Inferior parietal cortex (tissue), 1 donor: ENCODE data around the gene DMKN.
"Not testable (repeated sequence)": the region's sequence is repeated elsewhere in the genome, so short reads cannot be mapped to it uniquely, and the experiment has no call there.

Experiments
- DNase-seq: peaks from one replicate; pipeline ENCODE4 v3.0.0-alpha.2; 2016; ENCODE audit errors: extremely low spot score

Gene DMKN

DNA sequence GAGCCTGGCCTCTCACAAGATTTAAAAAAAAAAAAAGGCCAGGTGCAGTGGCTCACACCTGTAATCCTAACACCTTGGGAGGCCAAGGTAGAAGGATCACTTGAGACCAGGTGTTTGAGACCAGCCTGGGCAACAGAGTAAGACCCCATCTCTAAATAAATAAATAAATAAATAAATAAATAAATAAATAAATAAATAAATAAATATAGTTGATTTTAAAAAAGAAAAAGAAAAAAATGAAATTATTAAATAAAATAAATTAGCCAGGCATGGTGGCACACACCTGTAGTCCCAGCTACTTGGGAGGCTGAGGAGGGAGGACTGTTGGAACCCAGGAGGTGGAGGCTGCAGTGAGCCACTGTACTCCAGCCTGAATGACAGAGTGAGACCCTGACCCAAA lies 51.7 kb downstream of the DMKN start:
- DNase-seq: not testable (repeated sequence)

DNA sequence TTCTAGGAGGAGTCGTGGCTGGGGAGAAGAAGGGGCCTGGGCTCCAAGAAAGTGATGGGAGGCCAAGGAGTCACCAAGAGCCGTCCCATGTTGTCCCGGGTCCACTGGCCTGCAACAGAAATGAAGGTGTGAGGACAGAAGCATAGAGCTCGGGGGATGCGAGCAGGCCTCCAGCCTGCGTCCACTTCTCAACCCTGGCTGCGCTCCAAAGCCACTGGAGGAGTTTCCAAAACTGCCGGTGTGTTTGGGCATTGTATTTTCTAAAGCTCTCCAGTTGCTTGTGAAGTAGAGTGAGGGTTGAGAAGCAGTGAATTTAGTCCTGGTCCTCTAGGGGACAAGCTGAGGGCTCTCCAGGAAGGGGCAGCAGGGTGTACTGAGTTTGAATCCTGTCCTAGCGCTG lies 52.4 kb downstream of the DMKN start:
- DNase-seq: no peak

DNA sequence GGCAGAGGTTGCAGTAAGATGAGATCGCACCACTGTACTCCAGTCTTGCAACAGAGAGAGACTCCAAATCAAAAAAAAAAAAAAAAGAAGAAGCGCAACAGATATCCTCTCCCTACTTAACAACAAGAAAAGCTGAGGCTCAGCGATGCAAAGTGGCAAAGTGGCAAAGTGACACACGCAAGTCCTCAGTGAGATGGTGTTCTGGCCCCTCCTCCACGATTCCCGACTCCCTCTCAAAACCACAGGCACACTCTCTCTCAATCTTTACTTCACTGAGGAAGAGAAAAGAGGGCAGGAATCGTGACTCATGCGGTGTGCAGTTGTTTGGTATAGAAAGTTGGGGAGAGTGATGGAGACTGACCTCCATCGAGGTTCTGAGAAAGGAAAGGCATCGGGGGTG lies 52.8 kb downstream of the DMKN start:
- DNase-seq: no peak

DNA sequence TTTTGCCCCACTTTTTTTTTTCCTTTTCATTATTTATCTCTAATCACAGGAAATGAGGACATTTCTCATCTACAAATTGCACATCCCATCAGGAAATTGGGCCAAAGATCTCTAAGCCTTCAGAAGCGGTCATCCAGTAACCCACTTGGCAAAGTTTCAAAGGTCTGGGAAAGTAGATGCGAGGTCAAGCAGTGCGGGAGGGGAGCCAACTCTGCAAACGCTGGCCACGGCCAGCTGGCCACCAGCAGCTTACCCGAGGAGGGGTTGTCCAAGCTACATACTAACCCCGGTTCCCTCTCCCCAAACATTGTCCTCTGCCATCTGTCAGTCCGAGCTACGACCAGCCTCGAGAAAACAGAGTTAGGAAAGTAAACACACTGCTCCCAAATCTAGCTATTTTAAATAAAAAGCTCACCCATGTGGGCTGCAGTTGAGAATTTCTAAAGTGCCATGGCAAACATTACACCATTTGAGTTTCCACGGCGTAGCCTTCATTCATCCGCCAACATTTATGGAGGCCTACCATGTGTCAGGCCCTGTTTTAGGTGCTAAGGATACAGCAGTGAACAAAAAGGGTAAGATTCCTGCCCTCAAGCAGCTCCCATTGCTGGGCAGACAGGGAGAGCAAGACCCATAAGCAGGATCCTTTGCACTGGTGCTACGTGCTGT lies 53.9 kb downstream of the DMKN start:
- no peak for DNase-seq

DNA sequence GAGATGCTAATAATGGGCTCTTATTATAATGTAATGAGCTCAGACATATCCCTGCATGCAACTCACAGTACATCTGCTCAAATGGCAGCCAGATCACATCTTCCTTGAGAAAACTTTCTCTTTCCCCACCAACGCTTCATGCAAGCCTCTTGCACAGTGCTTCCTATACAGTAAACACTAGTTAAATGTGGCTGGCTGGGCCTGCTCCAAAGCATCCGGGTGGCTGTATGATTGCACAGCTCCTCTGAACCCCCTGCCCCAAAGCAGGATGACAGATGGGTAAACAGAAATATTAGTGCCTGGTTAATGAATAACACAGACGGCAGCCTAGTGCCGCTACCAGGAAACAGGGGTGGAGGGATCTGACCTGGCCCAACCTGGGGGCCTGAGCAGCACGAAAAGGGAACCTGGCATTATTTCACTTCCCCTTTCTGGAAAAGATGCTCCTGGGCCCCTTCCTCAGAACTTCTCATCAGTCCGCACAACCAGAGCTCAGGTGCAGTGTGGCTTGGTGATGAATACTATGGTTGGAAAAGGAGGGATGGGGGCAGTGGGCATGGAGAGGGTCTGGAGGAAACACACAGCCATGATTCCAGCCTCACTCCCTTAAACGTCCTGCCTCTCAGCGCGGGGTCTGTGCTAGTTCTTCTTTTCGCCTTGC lies 54.6 kb downstream of the DMKN start:
- no peak for DNase-seq

DNA sequence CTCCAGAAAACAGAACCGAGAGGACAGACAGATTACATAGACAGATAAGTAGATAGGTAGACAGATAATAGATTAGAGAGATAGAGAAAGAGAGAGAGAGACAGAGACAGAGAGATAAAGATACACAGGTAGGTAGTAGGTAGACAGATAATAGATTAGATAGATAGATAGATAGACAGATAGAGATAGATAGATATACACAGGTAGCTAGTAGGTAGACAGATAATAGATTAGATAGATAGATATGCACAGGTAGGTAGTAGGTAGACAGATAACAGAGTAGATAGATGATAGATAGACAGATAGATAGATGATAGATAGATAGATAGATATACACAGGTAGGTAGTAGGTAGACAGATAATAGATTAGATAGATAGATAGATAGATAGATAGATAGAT lies 55.3 kb downstream of the DMKN start:
- DNase-seq: no peak

DNA sequence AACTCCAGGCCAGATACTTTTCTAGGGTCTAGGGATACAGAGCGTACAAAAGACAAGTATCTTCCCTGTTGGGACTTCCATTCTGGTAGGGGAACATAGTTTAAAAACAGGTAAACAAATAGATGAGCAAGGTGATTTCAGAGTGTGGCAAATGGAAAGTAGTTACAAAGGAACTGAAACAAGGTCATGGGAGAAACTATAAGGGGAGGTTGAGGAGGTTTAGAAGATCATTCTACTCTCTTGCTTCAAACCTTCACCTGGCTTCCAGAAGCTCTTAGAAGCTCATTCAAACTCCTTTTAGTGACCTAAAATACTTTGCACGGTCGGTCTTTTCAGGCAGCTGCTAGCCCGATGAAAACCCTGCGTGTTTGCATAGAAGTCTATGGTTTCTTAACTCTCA lies 56.3 kb downstream of the DMKN start:
- no peak for DNase-seq

DNA sequence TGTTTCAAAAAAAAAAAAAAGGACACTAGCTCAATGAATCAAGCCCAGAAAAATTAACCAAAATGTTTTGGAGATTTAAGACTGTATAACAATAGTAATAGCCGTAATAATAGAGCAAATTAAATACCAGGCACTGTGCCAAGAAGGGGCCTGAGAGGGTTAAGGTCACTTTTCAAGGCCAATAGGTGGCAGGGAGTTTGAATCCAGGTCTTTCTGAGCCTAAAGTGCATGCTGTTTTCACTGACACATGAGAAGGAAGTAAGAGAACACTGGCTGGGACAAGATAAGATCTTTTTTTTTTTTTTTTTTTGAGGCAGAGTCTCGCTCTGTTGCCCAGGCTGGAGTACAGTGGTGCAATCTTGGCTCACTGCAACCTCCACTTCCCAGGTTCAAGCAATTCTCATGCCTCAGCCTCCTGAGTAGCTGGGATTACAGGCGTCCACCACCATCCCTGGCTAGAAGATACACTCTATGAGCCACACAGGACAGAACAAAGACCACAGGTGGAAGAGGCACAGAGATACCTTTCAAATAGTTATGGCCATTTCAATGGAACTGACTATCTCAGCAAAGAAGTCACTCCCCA lies 57.7 kb downstream of the DMKN start:
- no peak for DNase-seq

DNA sequence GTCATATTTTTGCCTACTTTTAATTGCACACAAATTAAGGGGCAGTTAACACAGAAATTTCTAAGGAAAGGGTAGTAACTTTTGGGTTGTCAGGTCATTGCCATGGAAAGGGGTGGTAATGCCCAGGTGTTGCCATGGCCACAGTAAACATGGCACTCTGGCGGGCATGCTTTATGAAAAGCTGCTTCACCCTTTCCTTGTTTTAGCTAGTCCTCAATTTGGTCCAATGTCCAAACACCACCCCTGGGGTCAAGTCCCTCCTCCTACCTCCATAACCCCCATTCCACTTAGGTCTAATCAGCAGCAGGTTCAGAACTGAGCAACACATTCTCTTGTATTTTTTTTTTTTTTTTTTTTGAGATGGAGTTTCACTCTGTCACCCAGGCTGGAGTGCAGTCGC lies 58.8 kb downstream of the DMKN start:
- DNase-seq: no peak

DNA sequence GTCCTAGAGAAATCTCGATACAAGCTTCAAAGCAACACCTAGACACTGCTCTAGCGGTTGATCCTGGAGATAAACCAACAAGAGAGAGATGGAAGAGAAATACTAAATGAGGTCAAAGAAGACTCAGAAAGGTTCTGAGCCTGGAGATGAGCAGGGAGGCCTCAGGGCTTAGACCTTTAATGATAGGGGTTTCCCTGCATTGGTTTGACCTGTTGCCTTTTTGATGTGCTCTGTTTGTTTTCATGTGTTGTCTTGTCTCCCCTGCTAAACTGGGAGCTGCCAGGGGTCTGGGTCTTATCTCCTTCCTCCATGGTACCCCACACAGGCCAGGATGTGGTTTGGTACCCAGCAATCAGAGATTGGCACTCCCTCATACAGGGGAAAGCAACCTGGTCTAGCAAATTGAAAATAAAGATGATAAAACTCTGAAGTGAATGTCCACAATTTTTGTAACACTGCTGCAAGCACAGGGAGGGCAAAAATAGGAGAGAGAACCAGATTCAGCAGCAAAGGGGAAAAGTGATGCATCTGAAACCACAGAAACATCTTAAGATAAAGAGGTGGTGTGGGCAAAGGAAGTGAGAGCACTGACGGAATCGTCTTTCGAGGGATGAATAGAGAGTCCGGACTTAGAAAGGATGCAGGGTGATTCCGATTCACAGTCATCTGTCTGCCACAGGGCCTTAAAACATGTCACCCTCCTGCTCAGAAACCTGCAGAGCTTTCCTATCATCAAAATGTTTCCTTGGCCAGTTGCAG lies 61.9 kb downstream of the DMKN start:
- DNase-seq: no peak

DNA sequence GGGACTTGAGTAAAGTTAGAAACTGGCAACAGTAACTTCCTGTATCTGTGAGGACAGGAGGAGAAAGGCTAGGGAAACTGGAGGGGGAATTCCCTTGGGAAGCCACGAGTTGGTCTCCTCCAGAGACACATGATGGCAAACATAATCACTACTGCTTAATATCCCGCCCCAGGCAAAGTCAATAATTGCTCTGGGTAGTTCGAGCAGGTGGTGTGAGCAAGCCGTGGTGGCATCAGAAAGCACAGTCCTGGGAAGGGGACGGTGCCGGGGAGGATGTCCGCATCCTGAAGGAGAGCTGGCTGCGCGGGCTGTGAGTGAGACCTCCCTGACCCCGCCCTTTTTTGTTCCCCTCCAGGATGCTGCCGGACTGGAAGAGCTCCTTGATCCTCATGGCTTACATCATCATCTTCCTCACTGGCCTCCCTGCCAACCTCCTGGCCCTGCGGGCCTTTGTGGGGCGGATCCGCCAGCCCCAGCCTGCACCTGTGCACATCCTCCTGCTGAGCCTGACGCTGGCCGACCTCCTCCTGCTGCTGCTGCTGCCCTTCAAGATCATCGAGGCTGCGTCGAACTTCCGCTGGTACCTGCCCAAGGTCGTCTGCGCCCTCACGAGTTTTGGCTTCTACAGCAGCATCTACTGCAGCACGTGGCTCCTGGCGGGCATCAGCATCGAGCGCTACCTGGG lies 63.9 kb downstream of the DMKN start:
- no peak for DNase-seq

DNA sequence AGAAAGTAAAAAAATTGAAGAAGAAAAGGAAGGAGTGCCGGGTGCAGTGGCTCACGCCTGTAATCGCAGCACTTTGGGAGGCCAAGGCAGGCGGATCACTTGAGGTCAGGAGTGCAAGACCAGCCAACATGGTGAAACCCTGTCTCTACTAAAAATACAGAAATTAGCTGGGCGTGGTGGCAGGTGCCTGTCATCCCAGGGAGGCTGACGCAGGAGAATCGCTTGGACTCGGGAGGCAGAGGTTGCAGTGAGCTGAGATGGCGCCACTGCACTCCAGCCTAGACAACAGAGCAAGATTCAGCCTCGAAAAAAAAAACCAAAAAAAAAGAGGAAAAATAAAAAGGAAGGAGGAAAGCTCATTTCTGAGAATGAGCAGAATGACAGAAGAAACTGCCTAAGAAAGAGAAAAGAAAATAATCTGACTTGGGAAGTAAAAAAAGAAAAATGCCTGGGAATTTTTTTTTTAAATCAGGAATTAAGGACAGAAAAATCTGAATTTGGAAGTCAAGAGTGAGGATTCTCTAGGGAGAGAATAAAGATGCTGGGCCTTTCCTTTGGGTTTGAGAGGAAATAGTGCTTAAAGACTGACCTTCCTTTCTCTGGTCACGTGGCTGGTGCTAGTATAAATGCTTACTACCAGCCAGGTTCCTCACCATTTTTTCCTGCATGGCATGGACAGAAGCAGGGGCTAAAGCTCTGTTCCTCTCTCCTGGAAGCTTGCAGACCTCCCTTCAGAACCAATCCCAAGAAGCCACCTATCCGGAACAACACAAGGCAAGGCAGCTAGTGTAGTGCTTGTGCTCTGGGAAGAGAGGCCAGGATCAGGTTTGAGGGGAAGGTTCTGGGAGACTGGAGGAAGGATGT lies 65.6 kb downstream of the DMKN start, which contains the start of gene FFAR2:
TSS of gene FFAR2 (plus strand) at position 652 of the 864 bp plus-strand sequence. CDS start 1,458 bp downstream, outside the sequence.
- no peak for DNase-seq
